Liver (tissue), 9 donors: ENCODE data around the gene TMEM263. TPM values are rescaled to one million over a fixed set of nuclear protein-coding genes. Genes with fewer than 3 reads are reported as not detected.

Source experiments
- DNase-seq: peaks from one replicate; pipeline ENCODE4 v3.0.0-alpha.2; 2017; ENCODE audit warnings: low spot score
- H3K27ac ChIP-seq, 2 donors: one replicate each; pipeline ENCODE4 v1.7.0; 2013; ENCODE audit warnings: inconsistent platforms in 2 of 2, low read length in 2 of 2, control low read depth in 1 of 2, low read depth in 1 of 2, mild to moderate bottlenecking in 1 of 2
- H3K27me3 ChIP-seq, 4 donors: one replicate each; pipeline versions ENCODE4 v1.6.1 to v1.7.0; 2013; ENCODE audit warnings: low read length in 3 of 4, inconsistent platforms in 1 of 4, mild to moderate bottlenecking in 1 of 4, moderate library complexity in 1 of 4; ENCODE audit not compliant: control insufficient read depth in 4 of 4, insufficient read depth in 4 of 4
- H3K36me3 ChIP-seq, 4 donors: one replicate each; pipeline versions ENCODE4 v1.6.1 to v1.7.0; 2013; ENCODE audit warnings: low read length in 3 of 4, mild to moderate bottlenecking in 3 of 4, low read depth in 1 of 4, moderate library complexity in 1 of 4; ENCODE audit not compliant: control insufficient read depth in 4 of 4, insufficient read depth in 3 of 4
- H3K4me1 ChIP-seq, 4 donors: one replicate each; pipeline versions ENCODE4 v1.6.1 to v1.7.0; 2013; ENCODE audit warnings: low read length in 3 of 4, mild to moderate bottlenecking in 3 of 4, moderate library complexity in 1 of 4; ENCODE audit not compliant: control insufficient read depth in 4 of 4, insufficient read depth in 4 of 4
- H3K4me3 ChIP-seq, 3 donors: one replicate each; pipeline versions ENCODE4 v1.6.1 to v1.7.0; 2013; ENCODE audit warnings: low read length in 3 of 3, control low read depth in 1 of 3, low read depth in 1 of 3, mild to moderate bottlenecking in 1 of 3
- H3K9ac ChIP-seq, 2 donors: one replicate each; pipeline ENCODE4 v1.7.0; 2013; ENCODE audit warnings: low read length in 2 of 2, mild to moderate bottlenecking in 2 of 2, moderate library complexity in 2 of 2, control low read depth in 1 of 2, low read depth in 1 of 2
- H3K9me3 ChIP-seq, 4 donors: one replicate each; pipeline versions ENCODE4 v1.6.1 to v1.7.0; 2013; ENCODE audit warnings: low read length in 3 of 4; ENCODE audit not compliant: control insufficient read depth in 4 of 4
- CTCF ChIP-seq: fragments of 150-350 bp; IDR thresholded peaks from 2 replicates; pipeline ENCODE4 v1.5.1; 2017; ENCODE audit warnings: improper control_type of control experiment, low read depth, low read length; ENCODE audit not compliant: missing input control
- EGR1 ChIP-seq, 2 donors: IDR thresholded peaks; 2 replicates each; pipeline ENCODE4 v1.6.1; 2016 to 2018; ENCODE audit warnings: antibody characterized with exemption in 2 of 2, low read depth in 2 of 2
- FOXA1 ChIP-seq: IDR thresholded peaks from 2 replicates; pipeline ENCODE4 v1.6.1; 2016; ENCODE audit warnings: antibody characterized with exemption
- FOXA2 ChIP-seq: IDR thresholded peaks from 2 replicates; pipeline ENCODE4 v1.6.1; 2016; ENCODE audit warnings: antibody characterized with exemption
- GABPA ChIP-seq, 2 donors: IDR thresholded peaks in 1 of 2; conservative IDR thresholded peaks in 1 of 2; 2 replicates each; pipeline ENCODE4 v1.6.1; 2016; ENCODE audit warnings: antibody characterized with exemption in 2 of 2, mild to moderate bottlenecking in 1 of 2, moderate library complexity in 1 of 2
- HNF4A ChIP-seq, 2 donors: conservative IDR thresholded peaks; 2 replicates each; pipeline ENCODE4 v1.6.1; 2016; ENCODE audit warnings: antibody characterized with exemption in 2 of 2, mild to moderate bottlenecking in 2 of 2
- HNF4G ChIP-seq: IDR thresholded peaks from 2 replicates; pipeline ENCODE4 v1.6.1; 2016; ENCODE audit warnings: antibody characterized with exemption
- JUND ChIP-seq, 2 donors: IDR thresholded peaks; 2 replicates each; pipeline ENCODE4 v1.6.1; 2016; ENCODE audit warnings: antibody characterized with exemption in 2 of 2
- MAX ChIP-seq: IDR thresholded peaks from 2 replicates; pipeline ENCODE4 v1.6.1; 2016; ENCODE audit warnings: antibody characterized with exemption
- NR2F2 ChIP-seq: IDR thresholded peaks from 2 replicates; pipeline ENCODE4 v1.6.1; 2016; ENCODE audit warnings: antibody characterized with exemption
- RAD21 ChIP-seq, 2 donors: IDR thresholded peaks; 2 replicates each; pipeline ENCODE4 v1.6.1; 2016; ENCODE audit warnings: antibody characterized with exemption in 2 of 2, mild to moderate bottlenecking in 2 of 2
- RXRA ChIP-seq, 2 donors: IDR thresholded peaks; 2 replicates each; pipeline ENCODE4 v1.6.1; 2017 to 2018; ENCODE audit warnings: antibody characterized with exemption in 2 of 2, mild to moderate bottlenecking in 1 of 2
- SP1 ChIP-seq: IDR thresholded peaks from 2 replicates; pipeline ENCODE4 v1.6.1; 2018; ENCODE audit warnings: antibody characterized with exemption, mild to moderate bottlenecking
- TAF1 ChIP-seq: conservative IDR thresholded peaks from 2 replicates; pipeline ENCODE4 v1.6.1; 2016; ENCODE audit warnings: antibody characterized with exemption, mild to moderate bottlenecking
- YY1 ChIP-seq: IDR thresholded peaks from 2 replicates; pipeline ENCODE4 v1.6.1; 2016; ENCODE audit warnings: antibody characterized with exemption, mild to moderate bottlenecking
- ZBTB33 ChIP-seq: IDR thresholded peaks from 2 replicates; pipeline ENCODE4 v1.6.1; 2016; ENCODE audit warnings: antibody characterized with exemption
- WGBS: extraction: QIAGEN DNeasy Blood & Tissue Kit; methylation state at CpG from one replicate; pipeline ENCODE4 v1.1.7; 2013; 5-methylcytosine and 5-hydroxymethylcytosine counted together
- polyA plus RNA-seq, 2 donors: library from polyadenylated mRNA; stranded (reverse) in 1 of 2; unstranded in 1 of 2; fragments of 200-250 nt in 1 of 2; fragments of >200 nt in 1 of 2; fragmentation: Nextera tagmentation in 1 of 2; extraction: Ambion mirVana in 1 of 2; gene quantifications; one replicate each; pipeline versions ENCODE4 v1.2.1 to v1.2.3, GENCODE V29; 2013 to 2015
- total RNA-seq, 2 donors: library from RNA; depleted of rRNA; stranded (reverse); fragments of >200 nt; gene quantifications; one replicate each; pipeline ENCODE4 v1.2.3, GENCODE V29; 2014
- TF ChIP-seq, protein P1 (sequence below): IDR thresholded peaks from 2 replicates; pipeline ENCODE4 v1.6.1; 2016; ENCODE audit warnings: antibody characterized with exemption, mild to moderate bottlenecking
- donor health status: healthy.
- donor health status: healthy.
- donor health status: healthy.
- donor health status: healthy.
- donor health status: healthy.

TMEM263 gene
- total and polyA plus RNA-seq, 4 donors = 21.4 to 38.0 (median 21.9) TPM

GRCh38 chr12:106997916-106998315, 42.2 kb downstream of the TMEM263 start:
- H3K9ac ChIP-seq = no peak overlapping the region
- DNase-seq = no peak
- H3K27ac ChIP-seq = no peak overlapping the region
- WGBS = 98% methylated on average over 1 of the region's 1 CpG
- TF ChIP-seq NR2F2 (no peak), HNF4A (conservative IDR thresholded peaks at IDR 0.05) (no peak), HNF4G (no peak), ZBTB33 (no peak), RXRA (IDR thresholded peaks at IDR 0.05) (no peak), JUND (IDR thresholded peaks at IDR 0.05) (no peak), FOXA2 (no peak), SP1 (no peak), TAF1 (no peak), GABPA (IDR thresholded peaks at IDR 0.05 in 1 of 2, conservative IDR thresholded peaks at IDR 0.05 in 1 of 2) (no peak), RAD21 (IDR thresholded peaks at IDR 0.05) (no peak), EGR1 (IDR thresholded peaks at IDR 0.05; ENCODE audit: low read depth in 2 of 2) (no peak), MAX (no peak)
- TF ChIP-seq, protein P1, sequence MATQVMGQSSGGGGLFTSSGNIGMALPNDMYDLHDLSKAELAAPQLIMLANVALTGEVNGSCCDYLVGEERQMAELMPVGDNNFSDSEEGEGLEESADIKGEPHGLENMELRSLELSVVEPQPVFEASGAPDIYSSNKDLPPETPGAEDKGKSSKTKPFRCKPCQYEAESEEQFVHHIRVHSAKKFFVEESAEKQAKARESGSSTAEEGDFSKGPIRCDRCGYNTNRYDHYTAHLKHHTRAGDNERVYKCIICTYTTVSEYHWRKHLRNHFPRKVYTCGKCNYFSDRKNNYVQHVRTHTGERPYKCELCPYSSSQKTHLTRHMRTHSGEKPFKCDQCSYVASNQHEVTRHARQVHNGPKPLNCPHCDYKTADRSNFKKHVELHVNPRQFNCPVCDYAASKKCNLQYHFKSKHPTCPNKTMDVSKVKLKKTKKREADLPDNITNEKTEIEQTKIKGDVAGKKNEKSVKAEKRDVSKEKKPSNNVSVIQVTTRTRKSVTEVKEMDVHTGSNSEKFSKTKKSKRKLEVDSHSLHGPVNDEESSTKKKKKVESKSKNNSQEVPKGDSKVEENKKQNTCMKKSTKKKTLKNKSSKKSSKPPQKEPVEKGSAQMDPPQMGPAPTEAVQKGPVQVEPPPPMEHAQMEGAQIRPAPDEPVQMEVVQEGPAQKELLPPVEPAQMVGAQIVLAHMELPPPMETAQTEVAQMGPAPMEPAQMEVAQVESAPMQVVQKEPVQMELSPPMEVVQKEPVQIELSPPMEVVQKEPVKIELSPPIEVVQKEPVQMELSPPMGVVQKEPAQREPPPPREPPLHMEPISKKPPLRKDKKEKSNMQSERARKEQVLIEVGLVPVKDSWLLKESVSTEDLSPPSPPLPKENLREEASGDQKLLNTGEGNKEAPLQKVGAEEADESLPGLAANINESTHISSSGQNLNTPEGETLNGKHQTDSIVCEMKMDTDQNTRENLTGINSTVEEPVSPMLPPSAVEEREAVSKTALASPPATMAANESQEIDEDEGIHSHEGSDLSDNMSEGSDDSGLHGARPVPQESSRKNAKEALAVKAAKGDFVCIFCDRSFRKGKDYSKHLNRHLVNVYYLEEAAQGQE = no peak
- no peaks in the 10 kb centered on the region for H3K27me3 ChIP-seq
- H3K9me3 ChIP-seq = no peaks in the 10 kb centered on the region
- no peak overlapping the region for H3K4me3 ChIP-seq
- H3K4me1 ChIP-seq = no peaks in the 10 kb centered on the region
- H3K36me3 ChIP-seq = peaks cover 0 to 16% (median 12%) of the 10 kb centered on the region in 4 donors

DNA sequence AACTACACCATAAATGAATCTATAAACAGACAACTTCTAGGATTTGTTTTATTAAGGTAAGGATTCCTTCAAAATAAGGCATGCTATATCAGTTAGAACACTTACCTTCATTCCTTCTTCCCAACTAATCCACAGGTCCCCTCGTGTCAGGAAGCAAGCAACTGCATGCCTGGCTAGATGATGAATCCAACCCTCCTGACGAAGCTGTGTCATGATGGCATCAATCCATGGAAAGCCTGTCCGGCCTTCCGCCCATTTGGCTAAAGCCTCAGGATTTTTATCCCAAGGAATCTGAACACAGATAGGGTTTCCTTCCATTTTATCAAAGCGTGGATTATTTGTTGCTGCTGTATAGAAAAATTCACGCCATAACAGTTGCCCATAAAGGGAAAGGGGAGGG, 43.7 kb downstream of the TMEM263 start:
- WGBS = 93% methylated on average over 6 of the region's 6 CpGs
- H3K36me3 ChIP-seq = peaks cover 0 to 16% (median 11%) of the 10 kb centered on the region in 4 donors
- TF ChIP-seq ZBTB33 (no peak), FOXA1 (no peak), TAF1 (no peak), RXRA (IDR thresholded peaks at IDR 0.05) (no peak), CTCF (no peak), YY1 (no peak), HNF4G (no peak), RAD21 (IDR thresholded peaks at IDR 0.05) (no peak), GABPA (IDR thresholded peaks at IDR 0.05 in 1 of 2, conservative IDR thresholded peaks at IDR 0.05 in 1 of 2) (no peak), JUND (IDR thresholded peaks at IDR 0.05) (no peak), SP1 (no peak), FOXA2 (no peak), MAX (no peak), NR2F2 (no peak), EGR1 (IDR thresholded peaks at IDR 0.05; ENCODE audit: low read depth in 2 of 2) (no peak)
- TF ChIP-seq, protein P1 = no peak

More for the DNA sequence above, 43.7 kb downstream of the TMEM263 start:
- H3K9me3 ChIP-seq = no peaks in the 10 kb centered on the region
- H3K27ac ChIP-seq = no peak overlapping the region
- H3K9ac ChIP-seq = no peak overlapping the region
- no peaks in the 10 kb centered on the region for H3K27me3 ChIP-seq
- H3K4me3 ChIP-seq = no peak overlapping the region
- DNase-seq = no peak
- no peaks in the 10 kb centered on the region for H3K4me1 ChIP-seq
